Stimulated activated CD8-positive, alpha-beta memory T cell treated with anti-CD3 and anti-CD28 coated beads, Interleukin-15, amount 100 ng/mL, for 1 hour (primary cell): ENCODE measurements around the gene TBRG1.

Source experiments
- DNase-seq: peaks from one replicate; pipeline ENCODE4 v3.0.0-alpha.2; 2020; ENCODE audit warnings: low read depth

Gene TBRG1

DNA sequence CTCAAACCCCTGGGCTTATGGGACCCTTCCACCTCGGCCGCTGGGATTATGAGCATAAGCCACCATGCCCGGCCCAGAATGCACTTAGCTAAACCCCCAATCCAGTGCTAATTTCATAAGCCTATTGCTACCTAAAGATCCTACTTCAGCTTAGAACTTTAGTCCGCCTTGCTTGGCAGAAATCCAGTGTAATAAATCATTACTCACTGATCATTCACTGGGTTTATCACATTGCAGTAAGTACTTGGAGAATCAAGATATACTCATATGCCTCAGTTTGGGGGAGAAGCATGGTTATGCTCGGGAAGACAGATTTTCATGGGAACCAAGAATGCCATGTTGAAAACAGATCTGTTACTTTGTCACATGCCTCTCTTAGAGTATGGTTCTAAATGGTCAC, 3.8 kb upstream of the TBRG1 start:
- DNase-seq, result no peak

DNA sequence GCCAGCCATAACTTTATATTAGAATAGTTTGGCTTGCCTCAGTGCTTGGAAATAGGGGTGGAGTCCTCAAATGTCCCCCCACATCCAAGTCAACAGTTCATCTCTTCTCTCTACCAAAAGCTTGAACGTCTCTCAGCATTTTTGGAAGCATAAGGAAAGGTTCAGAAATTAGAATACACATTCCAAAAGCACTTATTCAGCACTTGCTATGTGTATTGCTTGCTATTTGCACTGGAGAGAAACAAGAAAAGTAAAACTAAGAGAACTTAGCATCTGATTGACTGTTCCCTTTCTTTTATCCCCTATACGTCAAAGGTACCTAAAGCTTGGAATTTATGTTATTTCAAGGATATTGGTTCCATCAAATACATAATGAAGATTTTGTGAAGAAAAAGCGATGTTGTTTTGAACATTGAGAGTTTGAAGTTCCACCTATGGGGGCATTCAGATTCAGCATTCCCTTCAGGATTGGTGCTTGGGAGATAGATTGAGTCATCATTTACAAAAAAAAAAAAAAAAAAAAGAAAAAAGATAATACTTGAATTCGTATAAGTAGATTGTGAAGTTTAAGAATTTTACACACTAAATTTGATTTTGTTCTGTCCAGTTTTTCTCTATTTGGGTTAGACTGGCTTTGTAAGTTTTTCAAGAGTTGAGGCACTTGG, 1.3 kb downstream of the TBRG1 start:
- DNase-seq, result no peak

DNA sequence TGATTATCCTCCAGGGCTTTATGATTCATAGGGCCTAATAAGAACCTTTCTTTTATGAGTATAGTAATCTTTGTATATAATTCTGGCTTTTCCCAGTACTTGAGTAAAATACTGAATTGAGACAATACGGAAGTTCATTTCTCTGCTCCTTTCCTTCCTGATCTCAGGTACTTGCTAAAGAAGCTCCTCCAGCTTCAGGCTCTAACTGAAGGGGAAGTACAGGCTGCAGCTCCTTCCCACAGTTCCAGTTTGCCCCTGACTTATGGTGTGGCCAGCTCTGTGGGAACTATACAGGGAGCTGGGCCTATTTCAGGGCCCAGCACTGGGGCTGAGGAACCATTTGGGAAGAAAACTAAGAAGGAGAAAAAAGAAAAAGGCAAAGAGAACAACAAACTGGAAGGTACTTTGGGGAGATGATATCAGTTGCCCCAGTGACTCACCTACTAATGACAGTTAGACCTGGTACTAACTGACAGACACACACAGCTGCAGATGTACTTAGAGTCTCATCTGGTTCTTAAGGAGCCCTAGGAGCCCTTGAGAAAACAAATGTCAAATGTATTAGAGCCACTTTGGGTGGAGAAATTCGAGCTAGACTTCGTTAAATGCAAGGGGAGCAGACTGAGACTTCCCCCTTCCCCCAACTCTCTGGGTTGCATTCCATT, 3.0 kb downstream of the TBRG1 start:
- no peak for DNase-seq

DNA sequence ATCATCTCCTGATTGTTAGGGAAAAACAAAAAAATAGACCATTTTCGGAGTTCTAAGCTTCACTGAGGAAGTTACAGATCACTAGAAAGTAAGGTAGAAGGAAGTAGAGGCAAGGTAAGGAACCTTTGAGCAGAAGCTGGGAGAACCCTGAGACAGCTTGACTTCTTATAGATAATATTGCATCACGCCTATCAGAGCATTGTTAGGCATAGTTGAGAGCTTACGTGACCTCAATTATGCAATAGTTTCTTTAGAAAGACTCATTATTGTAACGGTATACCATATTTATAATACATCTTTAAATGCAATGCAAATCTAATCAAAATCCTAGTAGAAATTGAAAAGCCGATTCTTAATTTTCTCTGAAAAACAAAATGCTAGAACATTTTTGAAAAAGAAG, 4.9 kb downstream of the TBRG1 start:
- no peak for DNase-seq

DNA sequence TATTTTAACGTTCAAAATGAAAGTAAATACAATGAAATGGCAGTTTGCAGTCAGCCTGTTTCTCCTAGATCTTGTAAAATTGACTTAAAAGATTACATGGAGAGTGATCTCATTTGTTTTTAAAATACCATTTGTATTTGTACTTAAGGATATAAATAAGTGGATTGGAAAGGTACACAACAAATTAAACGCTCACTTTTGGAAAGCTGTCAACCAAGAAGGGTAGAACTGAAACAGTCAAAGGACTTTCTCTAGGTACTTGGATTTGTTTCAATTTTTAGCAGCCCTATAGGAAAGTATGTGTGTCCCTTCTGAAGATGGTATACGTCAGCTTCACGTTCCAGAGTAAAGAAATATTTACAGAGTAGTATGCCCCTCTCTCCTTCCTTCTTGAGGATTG, 7.3 kb downstream of the TBRG1 start:
- DNase-seq, result no peak

DNA sequence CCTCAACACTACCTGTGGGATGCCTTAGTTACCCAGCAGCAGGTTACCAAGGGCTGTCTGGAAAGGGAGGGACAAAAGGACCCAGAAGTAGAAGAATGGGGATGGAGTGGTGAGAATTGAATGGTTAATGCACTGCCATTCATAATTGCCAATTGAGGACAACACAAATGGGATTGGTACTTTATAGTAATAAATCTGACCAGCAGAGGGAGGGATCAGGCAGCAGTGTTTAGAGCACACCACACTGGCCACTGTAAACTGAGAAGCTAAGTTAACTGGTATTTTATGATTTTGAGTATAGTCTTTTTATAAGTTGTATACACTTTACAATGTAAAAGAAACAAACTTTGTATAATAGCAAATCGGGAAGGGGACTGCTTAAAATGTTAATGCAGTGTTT, 10.7 kb downstream of the TBRG1 start:
- DNase-seq, result no peak

DNA sequence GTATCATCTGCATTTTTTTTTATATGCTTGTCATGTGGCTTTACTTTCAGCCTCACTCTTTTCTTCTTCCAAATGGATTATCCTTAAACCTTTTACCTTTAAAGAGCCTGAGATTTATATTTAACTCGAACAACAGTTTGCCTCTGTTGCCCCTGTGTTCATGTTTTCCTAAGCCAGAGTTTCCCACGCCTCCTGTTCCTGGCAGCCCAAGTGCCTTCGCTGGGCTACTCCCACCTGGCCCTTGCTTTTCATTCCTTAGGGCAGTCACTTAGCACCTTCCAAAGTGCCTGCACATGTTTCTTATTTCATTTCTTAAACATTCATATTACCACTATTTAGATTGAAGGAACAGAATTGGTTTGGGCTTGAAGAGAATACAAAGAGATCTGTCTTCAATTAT, 13.3 kb downstream of the TBRG1 start:
- no peak for DNase-seq

DNA sequence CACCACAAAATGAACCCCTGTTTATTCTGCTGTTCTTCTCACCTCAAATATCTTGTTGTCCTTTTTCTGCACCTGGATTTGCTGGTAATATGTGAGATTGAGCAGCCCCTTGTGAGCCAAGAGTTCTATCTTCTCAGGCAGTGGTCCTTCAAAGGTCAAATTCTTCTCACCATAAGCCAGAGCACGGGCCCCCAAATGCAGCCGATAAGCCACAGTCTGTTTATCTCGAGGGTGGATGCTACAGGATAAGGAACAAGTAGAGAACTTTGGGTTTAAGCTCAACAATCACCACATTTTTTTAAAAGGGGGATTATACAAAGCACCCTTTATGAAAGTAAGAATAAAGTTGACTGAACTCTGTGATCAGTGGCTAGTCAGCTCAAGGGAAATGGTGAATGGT, 15.8 kb downstream of the TBRG1 start:
- no peak for DNase-seq

DNA sequence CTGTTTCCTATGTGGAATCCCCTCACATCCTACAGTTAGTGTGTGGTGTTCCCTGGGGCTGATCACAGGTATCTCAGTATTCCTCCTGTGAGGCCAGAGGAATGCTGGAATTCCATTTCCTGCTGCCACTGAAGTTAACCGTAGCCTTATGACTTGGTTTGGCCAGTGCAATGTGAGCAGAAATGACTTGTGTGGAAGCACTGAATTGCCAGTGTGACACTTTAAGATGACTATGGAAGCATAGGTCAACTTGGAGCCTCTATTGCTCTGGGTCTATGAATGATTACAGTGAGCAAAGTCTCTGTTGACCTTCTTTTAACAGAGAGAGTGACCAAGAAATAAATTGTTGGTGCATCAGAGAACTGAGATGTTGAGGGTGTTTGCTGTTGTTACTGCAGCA, 16.5 kb downstream of the TBRG1 start:
- no peak for DNase-seq

DNA sequence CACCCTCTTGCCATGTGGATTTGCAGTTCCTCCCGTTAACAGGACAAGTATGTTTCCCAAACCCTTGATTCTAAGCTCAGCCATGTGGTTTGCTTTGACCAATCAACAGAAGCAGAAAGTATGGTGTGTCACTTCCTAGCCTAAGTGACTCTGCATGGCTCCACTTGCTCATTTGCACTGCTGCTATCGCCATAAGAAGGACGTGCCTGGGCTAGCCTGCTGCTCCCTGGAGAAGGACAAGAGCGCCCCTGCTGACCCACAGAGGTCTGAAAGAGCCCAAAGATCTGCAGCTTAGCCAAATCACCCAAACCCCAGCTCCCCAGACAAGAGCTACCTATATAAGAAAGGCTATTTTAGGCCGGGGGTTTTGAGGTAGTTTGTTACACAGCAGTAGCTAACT, 18.0 kb downstream of the TBRG1 start:
- DNase-seq, result no peak

DNA sequence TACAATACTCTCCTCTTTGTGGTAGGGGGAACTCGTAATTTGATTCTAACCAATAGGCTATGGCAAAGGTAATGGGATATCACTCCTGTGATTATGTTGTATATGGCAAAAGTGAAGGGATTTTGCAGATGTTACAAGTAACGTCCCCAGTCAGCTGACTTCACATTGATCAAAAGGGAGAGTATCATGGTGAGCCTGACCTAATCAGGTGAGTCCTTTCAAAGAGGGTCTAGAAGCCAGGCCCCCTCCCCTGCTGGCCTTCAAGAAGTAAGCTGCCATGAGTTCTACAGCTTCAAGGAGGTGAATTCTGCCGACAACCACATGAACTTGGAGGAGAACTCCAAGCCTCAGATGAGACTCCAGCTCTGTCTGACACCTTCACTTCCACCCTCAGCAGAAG, 20.0 kb downstream of the TBRG1 start:
- no peak for DNase-seq

DNA sequence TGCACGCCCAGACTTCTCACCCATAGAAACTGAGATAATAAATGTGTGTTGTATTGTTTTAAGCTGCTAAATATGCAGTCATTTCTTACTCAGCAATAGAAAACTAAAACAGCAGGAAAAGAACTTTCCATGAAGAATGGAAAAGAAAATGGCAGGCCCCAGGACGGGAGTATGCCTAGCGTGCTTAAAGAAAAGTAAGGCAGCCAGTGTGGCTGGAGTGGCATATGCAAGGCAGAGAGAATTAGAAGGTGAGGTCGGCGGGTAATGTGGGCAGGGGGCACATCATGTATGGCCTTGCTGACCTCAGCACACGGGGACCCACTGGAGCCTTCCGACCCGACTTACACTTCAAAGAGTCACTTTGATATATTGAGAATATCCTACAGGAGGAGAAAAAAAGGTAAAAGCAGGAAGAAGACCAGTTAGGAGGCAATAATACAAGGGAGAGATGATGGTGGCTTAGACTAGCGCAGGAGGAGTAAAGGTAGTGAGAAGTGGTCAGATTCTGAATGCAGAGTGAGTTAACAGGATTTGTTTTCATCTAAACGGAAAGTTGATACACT, 20.5 kb downstream of the TBRG1 start:
- no peak for DNase-seq

DNA sequence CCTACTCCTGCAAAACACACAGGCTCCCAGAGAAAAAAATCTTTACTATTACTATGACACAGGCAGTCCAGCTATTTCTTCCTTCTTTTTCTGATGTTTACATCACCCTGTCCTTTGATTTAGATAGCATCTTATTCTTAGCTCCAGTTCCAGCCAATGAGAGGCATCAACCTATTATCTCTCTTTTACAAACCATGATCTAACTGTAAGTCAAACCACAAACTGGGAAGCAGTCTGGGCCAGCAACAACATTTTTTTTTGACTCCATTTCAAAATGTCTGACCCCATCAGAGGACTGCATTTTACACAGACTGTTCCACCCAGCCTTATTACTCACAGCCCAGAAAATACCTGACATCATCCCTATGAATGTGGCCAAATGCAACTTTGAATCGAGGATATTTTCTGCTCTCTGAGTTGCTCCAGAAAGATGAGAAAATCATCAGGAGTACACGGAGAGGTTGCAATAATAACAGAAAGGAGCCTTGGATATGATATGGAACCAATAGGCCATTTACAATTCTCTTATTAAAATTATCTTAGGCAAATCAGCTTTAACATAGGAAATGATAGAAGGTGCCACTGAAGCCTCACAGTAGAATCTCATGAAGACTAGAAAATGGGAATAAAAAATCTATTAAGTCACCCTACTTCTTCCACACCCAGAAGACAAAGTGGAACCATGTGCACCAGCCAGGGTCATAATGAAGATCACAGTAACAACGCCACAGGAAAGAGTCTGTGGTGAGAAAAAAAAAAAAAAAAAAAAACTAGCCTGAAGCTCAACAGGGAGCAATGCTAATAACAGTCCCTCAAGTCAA, 21.2 kb downstream of the TBRG1 start:
- DNase-seq, result no peak

DNA sequence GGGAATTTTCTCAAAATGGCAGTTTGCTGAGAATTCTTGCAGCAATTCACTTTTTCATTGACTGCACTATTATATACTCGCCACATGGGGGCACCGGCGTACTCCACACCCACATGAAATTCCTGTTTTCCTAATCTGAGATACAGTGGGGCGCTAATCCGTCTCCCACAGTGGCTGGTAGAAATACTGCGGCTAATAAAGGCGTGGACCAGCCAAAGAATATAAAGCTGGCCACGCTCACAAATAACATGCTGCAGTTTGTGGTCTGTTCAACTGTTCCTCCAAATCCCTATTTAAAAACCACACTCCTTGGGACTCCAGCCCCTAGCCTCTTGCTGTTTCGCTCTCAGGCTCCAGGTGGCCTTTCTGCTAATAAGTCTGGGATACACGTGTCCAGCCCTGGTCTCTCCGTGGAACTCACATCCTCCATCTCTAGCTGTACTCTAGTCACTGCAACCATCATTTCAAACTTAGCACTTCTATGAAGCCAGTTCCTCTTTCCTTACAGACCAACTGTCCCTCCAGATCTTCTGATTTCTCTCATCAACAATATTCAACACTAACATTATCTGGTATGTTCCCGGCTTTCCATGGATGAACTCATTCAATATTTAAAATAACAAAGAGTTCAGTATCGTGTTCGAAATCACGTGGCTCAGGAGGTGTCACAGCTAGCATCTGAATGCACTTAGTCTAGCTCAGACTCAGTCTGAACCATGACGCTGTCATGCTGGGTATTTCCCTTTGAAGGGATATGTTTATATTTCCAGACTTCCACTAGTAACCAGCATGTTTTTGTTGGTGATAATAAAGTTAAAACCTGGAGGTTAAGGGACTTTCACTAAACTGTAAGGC, 22.0 kb downstream of the TBRG1 start:
- no peak for DNase-seq

DNA sequence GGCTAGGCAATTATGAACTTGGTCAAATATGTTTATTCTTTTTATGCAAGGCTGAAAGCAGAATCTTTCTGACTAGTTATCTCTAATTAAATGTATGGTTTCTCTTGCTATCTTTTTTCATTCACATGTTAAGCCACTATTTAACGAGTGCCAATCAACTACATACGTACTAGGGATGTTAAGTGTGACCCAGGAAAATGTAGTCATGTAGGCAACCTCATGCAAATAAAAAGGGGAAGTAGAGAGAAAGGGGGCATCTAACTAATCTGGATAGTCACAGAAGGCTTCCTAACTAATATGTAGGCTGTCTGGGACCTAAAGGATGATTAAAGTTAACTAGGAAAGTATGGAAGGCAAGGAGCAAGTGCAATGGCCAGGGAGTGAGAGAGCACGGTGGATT, 23.5 kb downstream of the TBRG1 start:
- DNase-seq, result no peak

DNA sequence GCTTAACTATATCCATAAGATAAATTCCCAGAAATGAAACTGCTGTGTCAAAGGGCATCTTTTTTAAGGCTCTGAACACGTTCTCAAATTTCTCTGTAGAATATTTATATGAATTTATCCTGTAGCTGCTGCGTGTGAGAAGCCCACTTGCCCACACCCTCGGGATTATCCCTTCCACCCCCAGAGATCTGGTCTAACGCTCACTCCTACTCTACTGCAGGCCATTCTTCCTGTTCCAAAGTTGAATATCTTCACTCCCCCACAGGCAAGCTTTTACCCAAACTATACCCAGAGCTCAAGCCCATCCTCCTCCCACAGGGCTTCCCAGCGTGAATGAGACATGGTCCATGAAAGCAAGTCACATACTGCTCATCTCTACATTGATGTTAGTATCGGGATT, 25.9 kb downstream of the TBRG1 start:
- DNase-seq, result no peak

DNA sequence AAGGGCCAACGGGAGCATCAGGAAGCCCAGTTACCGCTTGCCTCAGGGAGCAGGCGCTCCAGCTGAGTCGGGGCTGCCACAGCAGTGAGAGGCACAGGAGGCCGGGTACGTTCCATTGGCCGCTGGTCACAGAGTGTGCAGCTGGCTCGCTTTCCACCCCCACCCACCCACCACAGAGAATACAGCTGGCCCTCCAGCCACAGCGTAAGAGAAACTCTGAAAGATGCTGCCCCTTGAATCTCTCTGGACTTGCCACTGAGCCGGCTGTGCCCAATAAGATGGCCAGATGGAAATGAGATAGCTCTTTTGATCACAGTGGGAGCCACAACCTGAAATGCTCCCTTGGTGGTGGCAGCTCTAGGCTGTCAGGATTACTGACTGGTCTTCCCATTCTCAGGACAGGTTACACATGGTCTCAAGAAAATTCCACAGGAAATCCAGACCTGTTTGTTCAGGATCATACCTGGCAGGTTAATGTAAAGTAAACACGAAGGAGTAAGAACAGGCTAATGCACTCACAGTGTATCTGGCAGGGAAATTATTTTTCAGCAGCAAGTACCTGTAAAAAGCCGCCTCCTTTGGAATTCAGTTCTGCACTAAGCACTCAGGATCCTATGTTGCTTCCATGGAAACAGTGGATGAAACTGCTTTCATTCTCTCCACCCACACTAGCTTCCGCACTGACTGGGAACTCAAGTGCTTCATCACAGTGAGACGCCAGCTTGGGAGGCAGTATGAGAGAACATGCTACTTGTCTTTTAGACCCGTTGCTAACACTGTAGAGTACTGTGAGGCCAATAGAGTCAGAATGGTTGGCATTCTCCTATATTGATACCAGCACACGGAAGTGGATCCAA, 34.3 kb downstream of the TBRG1 start:
- no peak for DNase-seq

DNA sequence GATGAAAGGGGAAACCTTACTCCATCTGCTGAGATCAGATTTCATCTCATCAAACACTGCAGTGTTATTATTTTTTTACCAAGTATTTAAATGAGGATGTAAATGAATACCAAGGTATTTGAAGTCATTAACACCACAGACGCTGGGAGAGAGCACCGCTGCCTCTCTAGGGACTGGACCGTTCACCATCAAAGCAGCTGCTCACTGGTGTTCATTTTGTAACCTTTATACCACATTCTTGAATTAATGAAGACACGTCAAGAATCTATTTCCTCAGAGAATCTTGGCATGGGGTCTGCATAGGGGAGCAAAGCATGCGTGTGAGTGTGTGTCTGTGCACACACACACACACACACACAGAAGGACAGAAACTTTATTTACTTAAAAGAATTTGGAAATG, 35.2 kb downstream of the TBRG1 start:
- no peak for DNase-seq

DNA sequence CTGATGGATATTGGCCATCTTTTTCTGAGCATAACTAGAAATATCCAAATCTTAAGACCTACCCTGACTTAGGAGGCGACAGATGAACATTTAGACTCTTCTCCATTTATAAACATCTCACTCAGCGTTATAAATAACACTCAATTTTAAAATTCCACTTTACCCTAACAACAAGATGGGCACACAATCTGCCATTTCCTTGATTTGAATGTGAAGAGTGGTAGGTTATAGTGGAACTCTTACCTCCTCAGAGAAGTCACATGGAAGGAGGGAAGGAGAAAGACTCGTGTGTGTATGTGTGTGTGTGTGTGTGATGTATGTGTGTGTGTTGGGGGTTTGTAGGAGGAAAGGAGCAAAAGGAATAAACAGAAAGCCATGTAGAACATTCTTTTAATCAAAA, 35.8 kb downstream of the TBRG1 start:
- no peak for DNase-seq

DNA sequence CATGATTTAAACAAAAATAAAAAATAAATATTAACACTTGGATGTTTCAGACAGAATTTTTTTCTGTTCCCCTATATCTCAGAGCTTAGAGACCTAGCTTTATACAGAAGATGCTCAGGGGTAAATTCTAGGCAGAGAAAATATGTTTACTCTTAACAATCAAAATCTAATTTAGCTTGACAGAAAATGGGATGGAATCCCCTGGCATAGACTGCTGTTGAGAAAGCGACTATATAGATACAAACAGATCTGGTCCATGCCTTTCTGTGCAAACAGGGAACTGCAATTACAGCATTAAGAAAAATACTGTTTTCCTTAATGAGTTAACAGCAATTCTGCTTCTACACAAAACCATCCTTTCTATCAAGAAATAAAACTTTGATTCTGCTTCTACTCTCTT, 36.3 kb downstream of the TBRG1 start:
- no peak for DNase-seq

DNA sequence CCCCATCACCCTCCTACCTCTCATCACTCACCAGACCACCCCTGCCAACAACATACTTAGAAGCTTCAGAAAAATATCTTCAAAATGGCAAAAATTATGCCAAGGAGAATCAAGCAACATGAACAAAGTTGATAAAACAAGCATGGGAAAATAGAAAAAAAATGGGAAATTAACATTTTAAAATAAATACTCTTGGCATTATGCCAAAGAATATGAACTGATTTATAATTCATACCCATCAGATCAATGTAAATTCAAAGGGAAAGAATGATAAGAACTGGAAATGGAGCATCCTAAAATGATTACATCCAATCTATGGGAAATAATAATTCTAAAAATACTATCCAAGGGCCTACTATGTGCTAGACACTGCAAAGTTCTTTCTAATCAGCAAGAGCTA, 38.9 kb downstream of the TBRG1 start:
- no peak for DNase-seq
